Liver (tissue), 9 donors: ENCODE data around the gene TBC1D12. TPM values are rescaled to one million over a fixed set of nuclear protein-coding genes. Genes with fewer than 3 reads are reported as not detected.

Experiments
- DNase-seq: peaks from one replicate; pipeline ENCODE4 v3.0.0-alpha.2; 2017; ENCODE audit warnings: low spot score
- H3K27ac ChIP-seq, 2 donors: one replicate each; pipeline ENCODE4 v1.7.0; 2013; ENCODE audit warnings: inconsistent platforms in 2 of 2, low read length in 2 of 2, control low read depth in 1 of 2, low read depth in 1 of 2, mild to moderate bottlenecking in 1 of 2
- H3K27me3 ChIP-seq, 4 donors: one replicate each; pipeline versions ENCODE4 v1.6.1 to v1.7.0; 2013; ENCODE audit warnings: low read length in 3 of 4, inconsistent platforms in 1 of 4, mild to moderate bottlenecking in 1 of 4, moderate library complexity in 1 of 4; ENCODE audit not compliant: control insufficient read depth in 4 of 4, insufficient read depth in 4 of 4
- H3K36me3 ChIP-seq, 4 donors: one replicate each; pipeline versions ENCODE4 v1.6.1 to v1.7.0; 2013; ENCODE audit warnings: low read length in 3 of 4, mild to moderate bottlenecking in 3 of 4, low read depth in 1 of 4, moderate library complexity in 1 of 4; ENCODE audit not compliant: control insufficient read depth in 4 of 4, insufficient read depth in 3 of 4
- H3K4me1 ChIP-seq, 4 donors: one replicate each; pipeline versions ENCODE4 v1.6.1 to v1.7.0; 2013; ENCODE audit warnings: low read length in 3 of 4, mild to moderate bottlenecking in 3 of 4, moderate library complexity in 1 of 4; ENCODE audit not compliant: control insufficient read depth in 4 of 4, insufficient read depth in 4 of 4
- H3K4me3 ChIP-seq, 3 donors: one replicate each; pipeline versions ENCODE4 v1.6.1 to v1.7.0; 2013; ENCODE audit warnings: low read length in 3 of 3, control low read depth in 1 of 3, low read depth in 1 of 3, mild to moderate bottlenecking in 1 of 3
- H3K9ac ChIP-seq, 2 donors: one replicate each; pipeline ENCODE4 v1.7.0; 2013; ENCODE audit warnings: low read length in 2 of 2, mild to moderate bottlenecking in 2 of 2, moderate library complexity in 2 of 2, control low read depth in 1 of 2, low read depth in 1 of 2
- H3K9me3 ChIP-seq, 4 donors: one replicate each; pipeline versions ENCODE4 v1.6.1 to v1.7.0; 2013; ENCODE audit warnings: low read length in 3 of 4; ENCODE audit not compliant: control insufficient read depth in 4 of 4
- EGR1 ChIP-seq, 2 donors: IDR thresholded peaks; 2 replicates each; pipeline ENCODE4 v1.6.1; 2016 to 2018; ENCODE audit warnings: antibody characterized with exemption in 2 of 2, low read depth in 2 of 2
- FOXA1 ChIP-seq: IDR thresholded peaks from 2 replicates; pipeline ENCODE4 v1.6.1; 2016; ENCODE audit warnings: antibody characterized with exemption
- FOXA2 ChIP-seq: IDR thresholded peaks from 2 replicates; pipeline ENCODE4 v1.6.1; 2016; ENCODE audit warnings: antibody characterized with exemption
- GABPA ChIP-seq, 2 donors: IDR thresholded peaks in 1 of 2; conservative IDR thresholded peaks in 1 of 2; 2 replicates each; pipeline ENCODE4 v1.6.1; 2016; ENCODE audit warnings: antibody characterized with exemption in 2 of 2, mild to moderate bottlenecking in 1 of 2, moderate library complexity in 1 of 2
- HNF4A ChIP-seq, 2 donors: conservative IDR thresholded peaks; 2 replicates each; pipeline ENCODE4 v1.6.1; 2016; ENCODE audit warnings: antibody characterized with exemption in 2 of 2, mild to moderate bottlenecking in 2 of 2
- HNF4G ChIP-seq: IDR thresholded peaks from 2 replicates; pipeline ENCODE4 v1.6.1; 2016; ENCODE audit warnings: antibody characterized with exemption
- JUND ChIP-seq, 2 donors: IDR thresholded peaks; 2 replicates each; pipeline ENCODE4 v1.6.1; 2016; ENCODE audit warnings: antibody characterized with exemption in 2 of 2
- NR2F2 ChIP-seq: IDR thresholded peaks from 2 replicates; pipeline ENCODE4 v1.6.1; 2016; ENCODE audit warnings: antibody characterized with exemption
- RAD21 ChIP-seq, 2 donors: IDR thresholded peaks; 2 replicates each; pipeline ENCODE4 v1.6.1; 2016; ENCODE audit warnings: antibody characterized with exemption in 2 of 2, mild to moderate bottlenecking in 2 of 2
- RXRA ChIP-seq, 2 donors: IDR thresholded peaks; 2 replicates each; pipeline ENCODE4 v1.6.1; 2017 to 2018; ENCODE audit warnings: antibody characterized with exemption in 2 of 2, mild to moderate bottlenecking in 1 of 2
- SP1 ChIP-seq: IDR thresholded peaks from 2 replicates; pipeline ENCODE4 v1.6.1; 2018; ENCODE audit warnings: antibody characterized with exemption, mild to moderate bottlenecking
- TAF1 ChIP-seq: conservative IDR thresholded peaks from 2 replicates; pipeline ENCODE4 v1.6.1; 2016; ENCODE audit warnings: antibody characterized with exemption, mild to moderate bottlenecking
- YY1 ChIP-seq: IDR thresholded peaks from 2 replicates; pipeline ENCODE4 v1.6.1; 2016; ENCODE audit warnings: antibody characterized with exemption, mild to moderate bottlenecking
- WGBS: extraction: QIAGEN DNeasy Blood & Tissue Kit; methylation state at CpG from one replicate; pipeline ENCODE4 v1.1.7; 2013; 5-methylcytosine and 5-hydroxymethylcytosine counted together
- polyA plus RNA-seq, 2 donors: library from polyadenylated mRNA; stranded (reverse) in 1 of 2; unstranded in 1 of 2; fragments of 200-250 nt in 1 of 2; fragments of >200 nt in 1 of 2; fragmentation: Nextera tagmentation in 1 of 2; extraction: Ambion mirVana in 1 of 2; gene quantifications; one replicate each; pipeline versions ENCODE4 v1.2.1 to v1.2.3, GENCODE V29; 2013 to 2015
- total RNA-seq, 2 donors: library from RNA; depleted of rRNA; stranded (reverse); fragments of >200 nt; gene quantifications; one replicate each; pipeline ENCODE4 v1.2.3, GENCODE V29; 2014
- TF ChIP-seq, protein P1 (sequence below): IDR thresholded peaks from 2 replicates; pipeline ENCODE4 v1.6.1; 2016; ENCODE audit warnings: antibody characterized with exemption
- TF ChIP-seq, protein P2 (sequence below): IDR thresholded peaks from 2 replicates; pipeline ENCODE4 v1.6.1; 2016; ENCODE audit warnings: antibody characterized with exemption, mild to moderate bottlenecking
- TF ChIP-seq, protein P3 (sequence below): fragments of 150-350 bp; IDR thresholded peaks from 2 replicates; pipeline ENCODE4 v1.5.1; 2017; ENCODE audit warnings: improper control_type of control experiment, low read depth, low read length; ENCODE audit not compliant: missing input control
- TF ChIP-seq, protein P4 (sequence below): IDR thresholded peaks from 2 replicates; pipeline ENCODE4 v1.6.1; 2016; ENCODE audit warnings: antibody characterized with exemption
- TF ChIP-seq, protein P5 (sequence below): IDR thresholded peaks from 2 replicates; pipeline ENCODE4 v1.6.1; 2016; ENCODE audit warnings: antibody characterized with exemption
- donor health status: healthy.
- donor health status: healthy.
- donor health status: healthy.
- donor health status: healthy.
- donor health status: healthy.

Gene TBC1D12
- total and polyA plus RNA-seq, 4 donors = 2.6 to 7.5 (median 5.0) TPM

DNA sequence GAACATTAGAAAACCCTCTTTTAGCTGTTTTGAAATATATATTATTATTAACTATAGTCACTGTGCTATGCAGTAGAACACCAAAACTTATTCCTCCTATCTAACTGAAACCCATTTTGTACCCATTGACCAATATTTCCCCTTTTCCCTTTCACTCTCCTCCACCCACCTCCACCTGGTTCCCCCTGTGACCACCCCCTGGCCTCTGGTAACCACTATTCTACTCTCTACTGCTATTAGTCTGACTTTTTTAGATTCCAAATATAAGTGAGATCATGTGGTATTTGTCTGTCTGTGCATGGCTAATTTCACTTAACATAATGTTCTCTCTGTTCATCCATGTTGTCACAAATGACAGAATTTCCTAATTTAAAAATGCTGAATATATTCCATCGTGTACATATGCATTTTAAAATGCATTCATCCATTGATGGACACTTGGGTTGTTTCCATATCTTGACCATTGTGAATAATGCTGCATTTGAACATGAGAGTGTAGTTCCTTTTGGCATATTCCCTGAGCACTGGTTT is 18.7 kb downstream of the TBC1D12 start:
- WGBS = 79% methylated on average over 1 of the region's 1 CpG
- H3K9me3 ChIP-seq = peaks cover 2 to 8% (median 3%) of the 10 kb centered on the region in 4 donors
- H3K27me3 ChIP-seq = no peaks in the 10 kb centered on the region
- no peak overlapping the region for H3K4me3 ChIP-seq
- H3K4me1 ChIP-seq = no peaks in the 10 kb centered on the region
- no peaks in the 10 kb centered on the region for H3K36me3 ChIP-seq
- no peak overlapping the region for H3K9ac ChIP-seq
- TF ChIP-seq RAD21 (IDR thresholded peaks at IDR 0.05) (no peak), JUND (IDR thresholded peaks at IDR 0.05) (no peak), HNF4A (conservative IDR thresholded peaks at IDR 0.05) (no peak), FOXA2 (no peak), YY1 (no peak), SP1 (no peak), GABPA (IDR thresholded peaks at IDR 0.05 in 1 of 2, conservative IDR thresholded peaks at IDR 0.05 in 1 of 2) (no peak), EGR1 (IDR thresholded peaks at IDR 0.05; ENCODE audit: low read depth in 2 of 2) (no peak), RXRA (IDR thresholded peaks at IDR 0.05) (no peak), NR2F2 (no peak), FOXA1 (no peak), TAF1 (no peak), HNF4G (no peak)
- TF ChIP-seq, protein P1, sequence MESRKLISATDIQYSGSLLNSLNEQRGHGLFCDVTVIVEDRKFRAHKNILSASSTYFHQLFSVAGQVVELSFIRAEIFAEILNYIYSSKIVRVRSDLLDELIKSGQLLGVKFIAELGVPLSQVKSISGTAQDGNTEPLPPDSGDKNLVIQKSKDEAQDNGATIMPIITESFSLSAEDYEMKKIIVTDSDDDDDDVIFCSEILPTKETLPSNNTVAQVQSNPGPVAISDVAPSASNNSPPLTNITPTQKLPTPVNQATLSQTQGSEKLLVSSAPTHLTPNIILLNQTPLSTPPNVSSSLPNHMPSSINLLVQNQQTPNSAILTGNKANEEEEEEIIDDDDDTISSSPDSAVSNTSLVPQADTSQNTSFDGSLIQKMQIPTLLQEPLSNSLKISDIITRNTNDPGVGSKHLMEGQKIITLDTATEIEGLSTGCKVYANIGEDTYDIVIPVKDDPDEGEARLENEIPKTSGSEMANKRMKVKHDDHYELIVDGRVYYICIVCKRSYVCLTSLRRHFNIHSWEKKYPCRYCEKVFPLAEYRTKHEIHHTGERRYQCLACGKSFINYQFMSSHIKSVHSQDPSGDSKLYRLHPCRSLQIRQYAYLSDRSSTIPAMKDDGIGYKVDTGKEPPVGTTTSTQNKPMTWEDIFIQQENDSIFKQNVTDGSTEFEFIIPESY = no peak
- TF ChIP-seq, protein P2, sequence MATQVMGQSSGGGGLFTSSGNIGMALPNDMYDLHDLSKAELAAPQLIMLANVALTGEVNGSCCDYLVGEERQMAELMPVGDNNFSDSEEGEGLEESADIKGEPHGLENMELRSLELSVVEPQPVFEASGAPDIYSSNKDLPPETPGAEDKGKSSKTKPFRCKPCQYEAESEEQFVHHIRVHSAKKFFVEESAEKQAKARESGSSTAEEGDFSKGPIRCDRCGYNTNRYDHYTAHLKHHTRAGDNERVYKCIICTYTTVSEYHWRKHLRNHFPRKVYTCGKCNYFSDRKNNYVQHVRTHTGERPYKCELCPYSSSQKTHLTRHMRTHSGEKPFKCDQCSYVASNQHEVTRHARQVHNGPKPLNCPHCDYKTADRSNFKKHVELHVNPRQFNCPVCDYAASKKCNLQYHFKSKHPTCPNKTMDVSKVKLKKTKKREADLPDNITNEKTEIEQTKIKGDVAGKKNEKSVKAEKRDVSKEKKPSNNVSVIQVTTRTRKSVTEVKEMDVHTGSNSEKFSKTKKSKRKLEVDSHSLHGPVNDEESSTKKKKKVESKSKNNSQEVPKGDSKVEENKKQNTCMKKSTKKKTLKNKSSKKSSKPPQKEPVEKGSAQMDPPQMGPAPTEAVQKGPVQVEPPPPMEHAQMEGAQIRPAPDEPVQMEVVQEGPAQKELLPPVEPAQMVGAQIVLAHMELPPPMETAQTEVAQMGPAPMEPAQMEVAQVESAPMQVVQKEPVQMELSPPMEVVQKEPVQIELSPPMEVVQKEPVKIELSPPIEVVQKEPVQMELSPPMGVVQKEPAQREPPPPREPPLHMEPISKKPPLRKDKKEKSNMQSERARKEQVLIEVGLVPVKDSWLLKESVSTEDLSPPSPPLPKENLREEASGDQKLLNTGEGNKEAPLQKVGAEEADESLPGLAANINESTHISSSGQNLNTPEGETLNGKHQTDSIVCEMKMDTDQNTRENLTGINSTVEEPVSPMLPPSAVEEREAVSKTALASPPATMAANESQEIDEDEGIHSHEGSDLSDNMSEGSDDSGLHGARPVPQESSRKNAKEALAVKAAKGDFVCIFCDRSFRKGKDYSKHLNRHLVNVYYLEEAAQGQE = no peak
- TF ChIP-seq, protein P3, sequence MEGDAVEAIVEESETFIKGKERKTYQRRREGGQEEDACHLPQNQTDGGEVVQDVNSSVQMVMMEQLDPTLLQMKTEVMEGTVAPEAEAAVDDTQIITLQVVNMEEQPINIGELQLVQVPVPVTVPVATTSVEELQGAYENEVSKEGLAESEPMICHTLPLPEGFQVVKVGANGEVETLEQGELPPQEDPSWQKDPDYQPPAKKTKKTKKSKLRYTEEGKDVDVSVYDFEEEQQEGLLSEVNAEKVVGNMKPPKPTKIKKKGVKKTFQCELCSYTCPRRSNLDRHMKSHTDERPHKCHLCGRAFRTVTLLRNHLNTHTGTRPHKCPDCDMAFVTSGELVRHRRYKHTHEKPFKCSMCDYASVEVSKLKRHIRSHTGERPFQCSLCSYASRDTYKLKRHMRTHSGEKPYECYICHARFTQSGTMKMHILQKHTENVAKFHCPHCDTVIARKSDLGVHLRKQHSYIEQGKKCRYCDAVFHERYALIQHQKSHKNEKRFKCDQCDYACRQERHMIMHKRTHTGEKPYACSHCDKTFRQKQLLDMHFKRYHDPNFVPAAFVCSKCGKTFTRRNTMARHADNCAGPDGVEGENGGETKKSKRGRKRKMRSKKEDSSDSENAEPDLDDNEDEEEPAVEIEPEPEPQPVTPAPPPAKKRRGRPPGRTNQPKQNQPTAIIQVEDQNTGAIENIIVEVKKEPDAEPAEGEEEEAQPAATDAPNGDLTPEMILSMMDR = no peak
- TF ChIP-seq, protein P4, sequence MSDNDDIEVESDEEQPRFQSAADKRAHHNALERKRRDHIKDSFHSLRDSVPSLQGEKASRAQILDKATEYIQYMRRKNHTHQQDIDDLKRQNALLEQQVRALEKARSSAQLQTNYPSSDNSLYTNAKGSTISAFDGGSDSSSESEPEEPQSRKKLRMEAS = no peak
- TF ChIP-seq, protein P5, sequence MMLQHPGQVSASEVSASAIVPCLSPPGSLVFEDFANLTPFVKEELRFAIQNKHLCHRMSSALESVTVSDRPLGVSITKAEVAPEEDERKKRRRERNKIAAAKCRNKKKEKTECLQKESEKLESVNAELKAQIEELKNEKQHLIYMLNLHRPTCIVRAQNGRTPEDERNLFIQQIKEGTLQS = no peak
- DNase-seq = no peak
- H3K27ac ChIP-seq = no peak overlapping the region
